ENCODE data around the gene DNAJC16. TPM values are rescaled to one million over a fixed set of nuclear protein-coding genes. Genes with fewer than 3 reads are reported as not detected.
"Not testable (repeated sequence)": the region's sequence is repeated elsewhere in the genome, so short reads cannot be mapped to it uniquely, and the experiment has no call there.

Gene DNAJC16
- total RNA-seq, 2 donors from 2014 or later: 11.2 to 14.5 TPM

DNA sequence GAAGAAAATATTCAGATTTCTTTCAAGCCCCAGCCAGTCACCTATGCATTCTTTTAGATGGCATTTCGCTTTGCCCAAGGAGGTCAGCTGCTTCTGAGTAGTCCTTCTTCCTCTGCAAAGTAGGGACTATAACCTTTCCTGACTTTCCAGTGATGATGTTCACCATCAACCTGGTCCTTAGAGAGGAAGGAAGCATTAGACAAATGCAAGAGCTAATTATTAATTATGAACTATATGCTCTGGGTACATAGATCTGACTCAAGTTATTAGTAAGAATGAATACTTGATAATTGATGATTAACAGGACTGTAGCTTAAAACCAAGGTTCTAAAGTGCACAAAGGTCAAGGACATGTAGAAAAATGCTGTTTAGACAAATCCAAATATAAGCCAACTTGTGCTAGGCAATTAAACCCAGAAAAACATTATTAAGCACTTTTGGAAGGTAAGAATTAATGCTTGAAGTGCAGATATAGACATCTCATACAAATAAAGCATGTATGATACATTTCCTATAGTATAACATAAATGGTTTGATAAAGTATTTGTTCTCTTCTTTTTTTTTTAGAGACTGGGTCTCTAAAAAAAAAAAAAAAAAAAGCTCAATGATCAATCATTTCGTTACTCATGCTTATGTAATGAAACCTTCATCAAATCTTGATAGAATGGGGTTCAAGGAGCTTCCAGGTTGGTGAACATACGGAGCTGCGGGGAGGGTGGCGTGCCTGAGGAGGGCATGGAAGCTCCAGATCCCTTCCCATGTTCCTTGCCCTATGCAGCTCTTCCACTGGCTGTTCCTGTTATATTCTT, 69.4 kb downstream of the DNAJC16 start:
- H3K36me3 ChIP-seq: no peaks in the 10 kb centered on the region
- no peak for DNase-seq (ENCODE audit: low spot score)
- no peaks in the 10 kb centered on the region for H3K9me3 ChIP-seq
- TF ChIP-seq, protein P1, sequence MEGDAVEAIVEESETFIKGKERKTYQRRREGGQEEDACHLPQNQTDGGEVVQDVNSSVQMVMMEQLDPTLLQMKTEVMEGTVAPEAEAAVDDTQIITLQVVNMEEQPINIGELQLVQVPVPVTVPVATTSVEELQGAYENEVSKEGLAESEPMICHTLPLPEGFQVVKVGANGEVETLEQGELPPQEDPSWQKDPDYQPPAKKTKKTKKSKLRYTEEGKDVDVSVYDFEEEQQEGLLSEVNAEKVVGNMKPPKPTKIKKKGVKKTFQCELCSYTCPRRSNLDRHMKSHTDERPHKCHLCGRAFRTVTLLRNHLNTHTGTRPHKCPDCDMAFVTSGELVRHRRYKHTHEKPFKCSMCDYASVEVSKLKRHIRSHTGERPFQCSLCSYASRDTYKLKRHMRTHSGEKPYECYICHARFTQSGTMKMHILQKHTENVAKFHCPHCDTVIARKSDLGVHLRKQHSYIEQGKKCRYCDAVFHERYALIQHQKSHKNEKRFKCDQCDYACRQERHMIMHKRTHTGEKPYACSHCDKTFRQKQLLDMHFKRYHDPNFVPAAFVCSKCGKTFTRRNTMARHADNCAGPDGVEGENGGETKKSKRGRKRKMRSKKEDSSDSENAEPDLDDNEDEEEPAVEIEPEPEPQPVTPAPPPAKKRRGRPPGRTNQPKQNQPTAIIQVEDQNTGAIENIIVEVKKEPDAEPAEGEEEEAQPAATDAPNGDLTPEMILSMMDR (IDR thresholded peaks at IDR 0.05): no peak
- no peak overlapping the region for H3K4me3 ChIP-seq
- no peaks in the 10 kb centered on the region for H3K27me3 ChIP-seq
- no peak overlapping the region for H3K27ac ChIP-seq
- peaks cover 0 to 8% of the 10 kb centered on the region in 2 donors for H3K4me1 ChIP-seq

DNA sequence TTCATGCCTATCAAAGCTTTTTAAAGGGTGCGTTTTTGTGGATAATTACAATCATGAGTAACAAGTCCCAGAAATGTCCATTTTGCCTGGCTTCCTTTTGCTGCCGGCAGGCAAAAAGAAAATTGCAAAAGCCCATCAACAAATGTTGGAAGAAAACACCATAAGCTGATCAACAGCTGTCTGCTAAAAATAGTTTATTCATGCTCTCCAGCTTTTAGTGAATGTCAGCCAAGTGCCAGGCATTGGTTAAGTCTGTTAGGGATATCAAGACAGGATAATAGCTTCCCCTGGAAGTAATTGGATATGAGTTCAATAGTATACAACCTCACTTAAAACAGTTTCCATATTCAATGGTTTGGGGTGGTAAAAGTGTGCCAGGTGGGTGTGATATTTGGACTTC, 71.8 kb downstream of the DNAJC16 start:
- no peaks in the 10 kb centered on the region for H3K27me3 ChIP-seq
- H3K9me3 ChIP-seq: no peaks in the 10 kb centered on the region
- DNase-seq (ENCODE audit: low spot score): no peak
- H3K4me3 ChIP-seq: no peak overlapping the region
- TF ChIP-seq, protein P1 (IDR thresholded peaks at IDR 0.05): no peak
- H3K36me3 ChIP-seq: no peaks in the 10 kb centered on the region
- H3K27ac ChIP-seq: peak overlapping the region in 1 of 2 donors; percentile 41
- peaks cover 0 to 23% of the 10 kb centered on the region in 2 donors for H3K4me1 ChIP-seq

DNA sequence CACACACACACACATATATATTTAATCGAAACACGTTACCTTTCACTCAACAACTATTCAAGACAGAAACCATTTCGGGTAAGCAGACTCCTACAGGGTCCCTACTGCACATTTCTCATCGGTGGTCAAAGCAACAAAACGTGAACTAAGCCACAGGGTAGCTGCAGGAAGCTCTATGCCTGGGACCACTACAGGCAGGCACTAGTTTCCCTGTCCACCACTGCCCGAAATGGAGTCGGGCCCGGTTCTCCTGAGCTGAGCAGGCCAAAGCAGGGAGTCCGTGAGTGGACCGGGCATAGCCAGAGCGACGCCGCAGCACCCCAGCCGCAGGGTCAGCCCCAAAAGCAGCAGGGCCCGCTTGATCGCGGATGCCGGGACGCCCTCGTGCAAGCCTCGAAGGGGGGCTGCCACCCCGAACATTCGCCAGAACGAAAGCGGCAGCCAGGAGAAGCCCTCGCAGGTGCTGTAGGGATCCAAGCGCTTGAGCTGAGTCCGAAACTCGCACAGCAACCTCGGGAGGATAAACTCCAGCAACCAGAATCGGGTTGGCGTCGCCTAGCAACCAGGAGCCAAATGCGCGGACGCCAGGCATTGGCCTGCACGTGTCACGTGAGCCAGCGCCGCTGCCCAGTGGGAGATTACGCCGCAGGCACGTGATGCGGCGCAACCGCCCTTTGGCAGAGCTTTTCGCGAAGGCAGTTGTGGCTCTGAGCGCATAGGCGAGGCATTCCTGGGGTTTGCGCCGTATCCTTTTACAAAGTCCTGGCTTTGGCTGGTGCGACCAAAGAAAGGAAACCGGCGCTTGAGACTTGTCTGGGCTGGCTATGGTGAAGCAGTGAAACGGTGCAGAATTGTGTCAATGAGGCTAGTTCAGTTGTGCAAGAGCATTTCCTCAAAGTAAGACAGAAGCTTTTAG, 76.7 kb downstream of the DNAJC16 start:
- peak overlapping the region; percentile 75 to 78 for H3K27ac ChIP-seq
- peak; percentile 99 for DNase-seq (ENCODE audit: low spot score)
- H3K36me3 ChIP-seq: no peaks in the 10 kb centered on the region
- no peaks in the 10 kb centered on the region for H3K27me3 ChIP-seq
- peak overlapping the region; percentile 64 to 76 for H3K4me3 ChIP-seq
- H3K9me3 ChIP-seq: no peaks in the 10 kb centered on the region
- TF ChIP-seq, protein P1 (IDR thresholded peaks at IDR 0.05): no peak
- peaks cover 0 to 21% of the 10 kb centered on the region in 2 donors for H3K4me1 ChIP-seq

DNA sequence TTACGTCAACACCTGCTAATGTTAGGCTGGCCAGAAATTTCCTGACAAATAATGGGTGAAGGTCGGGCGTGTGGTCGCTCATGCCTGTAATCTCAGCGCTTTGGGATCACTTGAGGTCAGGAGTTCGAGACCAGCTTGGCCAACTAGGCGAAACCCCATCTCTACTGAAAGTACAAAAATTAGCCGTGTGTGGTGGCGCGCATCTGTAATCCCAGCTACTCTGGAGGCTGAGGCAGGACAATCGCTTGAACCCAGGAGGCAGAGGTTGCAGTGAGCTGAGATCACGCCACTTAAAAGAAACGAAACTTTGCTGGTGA, 77.3 kb downstream of the DNAJC16 start:
- H3K4me1 ChIP-seq: peaks cover 0 to 21% of the 10 kb centered on the region in 2 donors
- peak overlapping the region; percentile 75 to 78 for H3K27ac ChIP-seq
- H3K4me3 ChIP-seq: peak overlapping the region; percentile 64 to 76
- not testable (repeated sequence) for DNase-seq (ENCODE audit: low spot score); H3K36me3 ChIP-seq; H3K9me3 ChIP-seq; H3K27me3 ChIP-seq

DNA sequence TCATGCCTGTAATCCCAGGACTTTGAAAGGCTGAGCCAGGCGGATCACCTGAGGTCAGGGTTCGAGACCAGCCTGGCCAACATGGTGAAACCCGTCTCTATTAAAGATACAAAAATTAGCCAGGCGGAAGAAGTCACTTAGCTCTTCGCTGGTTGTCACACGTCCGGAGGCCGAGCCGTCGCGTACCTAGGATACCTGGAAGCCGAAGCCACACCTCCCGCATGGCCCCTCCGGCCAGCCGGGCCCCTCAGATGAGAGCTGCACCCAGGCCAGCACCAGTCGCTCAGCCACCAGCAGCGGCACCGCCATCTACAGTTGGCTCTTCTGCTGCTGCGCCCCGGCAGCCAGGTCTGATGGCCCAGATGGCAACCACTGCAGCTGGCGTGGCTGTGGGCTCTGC, 77.8 kb downstream of the DNAJC16 start:
- H3K27ac ChIP-seq: not testable (repeated sequence)

DNA sequence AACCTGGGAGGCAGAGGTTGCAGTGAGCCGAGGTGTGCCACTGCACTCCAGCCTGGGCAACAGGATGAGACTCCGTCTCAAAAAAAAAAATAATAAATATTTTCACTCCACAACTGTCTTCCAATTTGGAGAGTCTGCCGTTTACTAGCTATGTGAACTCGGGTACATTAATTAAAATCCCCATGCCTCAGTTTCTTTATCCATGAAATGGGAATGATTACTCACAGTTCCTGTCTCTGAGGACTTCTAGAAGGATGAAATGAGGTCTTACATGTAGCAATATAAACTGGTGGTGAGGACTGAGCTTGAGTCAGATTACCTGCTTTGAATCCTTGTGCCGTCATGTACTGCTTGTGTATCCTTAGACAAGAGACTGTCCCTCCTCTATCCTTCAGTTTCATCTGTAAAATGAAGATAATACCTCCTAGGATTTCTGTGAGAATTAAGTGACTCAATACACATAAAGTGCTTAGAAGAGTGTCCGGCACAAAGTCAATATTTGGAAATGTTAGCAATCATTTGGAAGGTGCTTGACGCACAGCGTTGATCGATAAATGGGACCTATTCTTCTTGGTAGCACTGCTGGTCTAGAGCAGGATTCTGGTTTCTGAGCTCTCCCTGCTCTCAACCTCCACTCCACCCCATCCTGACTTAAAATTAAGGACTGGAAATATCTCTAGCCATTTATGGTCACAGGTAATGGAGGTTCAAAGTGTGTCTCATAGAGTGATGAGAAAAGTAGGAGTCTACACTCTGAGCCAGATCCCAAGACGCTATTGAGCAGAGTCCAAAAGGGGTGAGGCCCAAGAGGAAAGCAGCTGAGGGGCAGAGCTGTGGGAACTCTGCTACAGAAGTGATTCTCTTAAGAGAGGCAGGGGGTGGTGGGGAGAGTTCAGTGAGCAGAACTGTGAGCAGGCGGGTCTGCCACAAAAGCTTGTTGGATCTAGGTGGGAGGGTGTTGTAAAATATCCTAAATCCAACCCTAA, 79.0 kb downstream of the DNAJC16 start:
- Histone ChIP-seq H3K4me3 (no peak overlapping the region), H3K36me3 (no peaks in the 10 kb centered on the region), H3K9me3 (no peaks in the 10 kb centered on the region), H3K4me1 (peaks cover 0 to 21% of the 10 kb centered on the region in 2 donors), H3K27ac (no peak overlapping the region), H3K27me3 (no peaks in the 10 kb centered on the region)
- TF ChIP-seq, protein P1 (IDR thresholded peaks at IDR 0.05): no peak
- DNase-seq (ENCODE audit: low spot score): no peak

More for the DNA sequence above, 77.8 kb downstream of the DNAJC16 start:
- not testable (repeated sequence) for DNase-seq (ENCODE audit: low spot score); H3K4me3 ChIP-seq; H3K36me3 ChIP-seq; H3K27me3 ChIP-seq; H3K9me3 ChIP-seq
- H3K4me1 ChIP-seq: peaks cover 0 to 21% of the 10 kb centered on the region in 2 donors
